GM10847 (cell line): ENCODE data around the gene ORAI2.
"Not testable (repeated sequence)": the region's sequence is repeated elsewhere in the genome, so short reads cannot be mapped to it uniquely, and the experiment has no call there.

ENCODE experiments used
- POLR2A ChIP-seq: IDR thresholded peaks from 2 replicates; pipeline ENCODE4 v1.6.1; 2011; ENCODE audit not compliant: insufficient read length; ENCODE audit errors: extremely low read depth

Gene ORAI2

GRCh38 chr7:102478314-102479208, 45.2 kb downstream of the ORAI2 start, which contains the start of gene POLR2J:
Gene POLR2J, minus strand, starts transcription at chr7:102478922. Its CDS starts 62 bp downstream, at chr7:102478860.
- not testable (repeated sequence) for TF ChIP-seq POLR2A
